Mucosa of descending colon (tissue), 3 donors: Measurements from ENCODE around the gene EFCC1. TPM values are rescaled to one million over a fixed set of nuclear protein-coding genes. Genes with fewer than 3 reads are reported as not detected.

Experiments used
- ATAC-seq: fragments of 200-7000 bp; cut with Tn5 transposase; one replicate; pipeline ENCODE4 v1.9.1; 2020; ENCODE audit warnings: mild to moderate bottlenecking, moderate library complexity
- DNase-seq, 3 donors: peaks; one replicate each; pipeline ENCODE4 v3.0.0-alpha.2; 2020
- H3K36me3 ChIP-seq: fragments of 200-600 bp; one replicate; pipeline ENCODE4 v1.8.0; 2021; ENCODE audit warnings: low read depth, mild to moderate bottlenecking
- H3K4me1 ChIP-seq: fragments of 200-600 bp; one replicate; pipeline ENCODE4 v1.8.0; 2021; ENCODE audit warnings: low read depth, mild to moderate bottlenecking
- H3K4me3 ChIP-seq: fragments of 200-600 bp; one replicate; pipeline ENCODE4 v1.8.0; 2021; ENCODE audit warnings: mild to moderate bottlenecking
- H3K9me3 ChIP-seq: fragments of 200-600 bp; one replicate; pipeline ENCODE4 v1.8.0; 2021; ENCODE audit warnings: mild to moderate bottlenecking
- CTCF ChIP-seq: fragments of 200-600 bp; IDR thresholded peaks from one replicate; pipeline ENCODE4 v1.8.0; 2022; ENCODE audit warnings: antibody characterized with exemption, mild to moderate bottlenecking
- intact Hi-C, 2 donors: fragments of 100-400 bp; cut with DNase I in 1 of 2; cut with micrococcal nuclease in 1 of 2; formaldehyde crosslinking; loops; one replicate each; pipeline versions ENCODE4 v1.11.0 to v1.11.1; 2022; cut with DNase I, micrococcal nuclease
- total RNA-seq, 3 donors: library from RNA; stranded (reverse); fragmentation: NEBNext Ultra II Directional in 2 of 3; extraction: Animal tissue kit (Norgen Biotek cat#: 25700) in 2 of 3; gene quantifications; one replicate each; pipeline versions ENCODE4 v1.2.1 to v1.2.4, GENCODE V29; 2021 to 2023
- donor health status: DM: no; HTN: no; CAD: no; lungs with moderate emphysema.
- donor health status: DM: no; HTN: no; CAD: no.
- donor health status: DM: no; HTN: yes; CAD: no.

EFCC1 gene
- total RNA-seq, 3 donors from 2014 or later: 1.8 to 12.0 (median 3.6) TPM

- Histone ChIP-seq H3K9me3 (no peaks in the 10 kb centered on the region), H3K4me1 (peaks cover 15% of the 10 kb centered on the region), H3K4me3 (no peak overlapping the region), H3K36me3 (no peaks in the 10 kb centered on the region)
- DNase-seq: peak in 1 of 3 donors; percentile 50
- peak; percentile 31 for ATAC-seq
- intact Hi-C loops: no loop called here
- no peak for TF ChIP-seq CTCF
Observed at GRCh38 chr3:128992926-128993460, 8.1 kb upstream of the EFCC1 start.

GRCh38 chr3:128993461-128994172, 7.5 kb upstream of the EFCC1 start, which contains the start of gene CFAP92:
Gene CFAP92 (minus strand): TSS chr3:128994076. CDS start chr3:128993304, 772 bp downstream.
- no peak within 1 kb of the TSS for H3K4me3 ChIP-seq
- no peak for TF ChIP-seq CTCF
- H3K36me3 ChIP-seq: no peaks in the 10 kb centered on the region
- intact Hi-C loops: no loop called here
- DNase-seq (peak; percentile 93 to 95 (median 94)), ATAC-seq (peak; percentile 100)
- peaks cover 15% of the 10 kb centered on the region for H3K4me1 ChIP-seq
- H3K9me3 ChIP-seq: no peaks in the 10 kb centered on the region

GRCh38 chr3:128994173-128994512, 7.0 kb upstream of the EFCC1 start:
- ATAC-seq (no peak), DNase-seq (no peak)
- H3K9me3 ChIP-seq: no peaks in the 10 kb centered on the region
- TF ChIP-seq CTCF: no peak
- intact Hi-C loops: no loop called here
- H3K4me1 ChIP-seq: peaks cover 15% of the 10 kb centered on the region
- no peaks in the 10 kb centered on the region for H3K36me3 ChIP-seq
- no peak overlapping the region for H3K4me3 ChIP-seq

- no peaks in the 10 kb centered on the region for H3K9me3 ChIP-seq
- TF ChIP-seq CTCF: no peak
- H3K4me1 ChIP-seq: peaks cover 15% of the 10 kb centered on the region
- ATAC-seq (no peak), DNase-seq (no peak)
- H3K4me3 ChIP-seq: no peak overlapping the region
- intact Hi-C loops: no loop called here
- H3K36me3 ChIP-seq: no peaks in the 10 kb centered on the region
Observed at GRCh38 chr3:128994581-128995546, 6.2 kb upstream of the EFCC1 start.

GRCh38 chr3:128995737-128996136, 5.4 kb upstream of the EFCC1 start:
- DNase-seq: no peak
- H3K36me3 ChIP-seq: no peaks in the 10 kb centered on the region
- no peaks in the 10 kb centered on the region for H3K9me3 ChIP-seq
- intact Hi-C loops: no loop called here
- no peak for ATAC-seq
- TF ChIP-seq CTCF: no peak
- no peak overlapping the region for H3K4me3 ChIP-seq
- peaks cover 17% of the 10 kb centered on the region for H3K4me1 ChIP-seq
